SHP77 (cell line): ENCODE data around the gene SLC7A11.
A peak's percentile ranks its signal among the peaks of the same experiment; 100 is the strongest.

ENCODE experiments used
- DNase-seq, 2 experiments: peaks; one replicate each; lab custom pipeline; 2025; lab: John Stamatoyannopoulos, UW

The SLC7A11 gene

DNA sequence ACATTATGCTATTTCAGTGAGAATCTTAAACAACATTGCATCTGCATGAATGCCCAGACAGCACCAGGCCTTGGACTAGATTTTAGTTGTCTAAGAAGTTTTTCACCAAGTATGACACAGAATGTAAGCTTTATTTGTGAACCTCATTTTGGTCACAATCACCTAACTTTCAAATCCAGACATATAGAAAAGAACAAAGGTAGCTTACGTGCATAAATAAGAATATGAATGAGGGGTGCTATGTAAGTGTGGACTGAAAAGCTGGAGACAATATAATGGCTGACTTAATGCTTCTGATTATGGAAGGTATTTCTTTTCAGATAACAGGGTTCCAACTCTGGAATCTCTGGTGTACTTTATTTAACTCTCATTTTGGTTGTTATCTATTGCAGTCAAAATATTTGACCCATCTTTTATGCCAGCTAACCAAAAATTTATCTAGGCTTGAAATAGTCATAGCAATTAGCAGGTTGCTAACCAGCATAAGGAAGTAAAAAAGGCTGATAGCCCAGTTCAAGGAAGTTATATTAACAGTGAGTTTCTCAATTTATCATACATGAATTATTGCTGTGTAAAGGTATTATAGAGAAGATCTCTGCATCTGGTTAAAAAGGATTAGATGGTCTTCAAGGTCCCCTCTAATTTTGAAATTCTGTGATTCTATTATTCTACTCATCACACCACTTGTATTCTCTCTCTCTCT is 36.5 kb downstream of the SLC7A11 start:
- no peak for DNase-seq

DNA sequence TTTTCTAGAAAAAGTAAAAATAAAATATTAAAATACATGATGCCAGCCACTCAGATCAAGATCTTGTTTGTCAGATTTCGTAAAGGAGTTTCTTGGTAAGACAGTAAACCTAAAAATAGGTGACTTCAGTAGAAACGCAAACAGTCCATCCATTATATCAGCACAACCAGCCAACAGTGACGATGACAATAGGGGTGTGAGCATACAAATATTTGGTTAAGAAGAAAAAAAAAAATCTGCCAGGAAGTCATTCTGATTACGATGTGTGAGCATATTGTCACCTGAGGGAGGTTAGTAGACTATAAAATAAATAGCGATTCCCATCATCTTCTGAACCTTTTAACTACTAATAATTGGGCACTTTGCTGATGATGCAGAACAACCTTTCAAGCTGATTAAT is 37.6 kb downstream of the SLC7A11 start:
- DNase-seq = peak; percentile 40

DNA sequence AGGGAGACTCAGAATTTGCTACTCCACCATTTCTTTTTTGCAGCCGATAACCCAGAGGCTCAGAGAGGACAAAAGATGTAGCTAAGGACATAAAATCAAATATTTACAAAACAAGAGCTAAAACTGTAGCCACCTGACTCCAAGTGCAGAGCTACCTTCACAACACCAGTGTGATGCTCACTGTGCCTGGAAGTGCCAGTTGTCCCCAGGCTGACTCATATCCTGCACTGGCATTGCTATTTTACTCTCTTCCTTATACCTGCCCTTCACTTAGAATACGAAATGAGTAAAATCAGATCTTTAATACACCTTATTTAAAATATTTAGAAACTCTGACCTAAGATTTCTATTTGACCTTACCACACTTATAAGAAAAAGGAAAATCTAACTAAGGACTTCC is 39.5 kb downstream of the SLC7A11 start:
- DNase-seq = no peak

DNA sequence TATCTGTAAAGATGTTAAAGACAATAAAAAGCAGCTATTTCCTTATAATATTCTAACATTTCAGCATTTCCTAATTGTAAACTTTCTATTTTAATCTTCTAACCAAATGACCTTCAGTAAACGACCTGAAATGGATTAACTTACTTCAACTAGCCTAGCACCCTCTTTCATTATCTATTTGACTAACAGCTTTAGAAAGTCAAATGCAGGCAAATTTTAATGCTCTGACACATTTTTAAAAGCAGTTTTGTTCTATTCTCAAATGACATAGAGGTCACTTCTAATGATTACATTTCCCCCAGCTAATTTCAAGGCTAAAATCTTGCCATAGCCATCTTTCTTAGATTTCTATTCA is 41.9 kb downstream of the SLC7A11 start:
- no peak for DNase-seq

DNA sequence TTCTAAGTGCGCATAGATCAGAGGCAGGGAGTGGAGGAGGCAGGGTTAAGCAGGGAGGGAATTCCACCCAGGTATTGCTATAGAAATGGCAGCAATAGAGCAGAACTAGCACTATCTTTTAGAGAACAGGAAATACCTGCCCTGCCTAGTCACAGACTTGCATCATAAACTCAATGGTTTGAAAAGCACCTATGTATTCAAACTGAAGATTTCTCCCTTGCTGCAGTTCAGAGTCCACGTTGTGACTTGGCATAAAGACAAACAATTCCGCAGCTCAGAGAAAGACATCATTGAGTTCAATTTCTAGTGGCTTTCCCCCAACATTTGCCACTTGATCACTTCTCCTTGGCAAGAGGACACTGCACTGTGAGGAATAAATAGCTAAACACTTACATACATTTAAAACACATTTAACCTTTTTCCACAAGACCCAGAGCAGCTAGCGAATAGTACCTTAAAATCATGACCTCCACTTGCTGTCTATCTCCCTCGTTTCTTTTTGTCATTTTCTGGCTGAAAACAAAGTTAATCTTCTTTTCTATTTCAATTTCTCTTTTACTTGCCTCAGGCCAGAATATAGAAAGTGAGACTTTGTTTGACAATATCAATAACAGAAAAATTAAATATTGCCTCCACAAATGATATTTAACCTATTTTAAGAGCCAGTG is 42.4 kb downstream of the SLC7A11 start:
- DNase-seq = no peak

DNA sequence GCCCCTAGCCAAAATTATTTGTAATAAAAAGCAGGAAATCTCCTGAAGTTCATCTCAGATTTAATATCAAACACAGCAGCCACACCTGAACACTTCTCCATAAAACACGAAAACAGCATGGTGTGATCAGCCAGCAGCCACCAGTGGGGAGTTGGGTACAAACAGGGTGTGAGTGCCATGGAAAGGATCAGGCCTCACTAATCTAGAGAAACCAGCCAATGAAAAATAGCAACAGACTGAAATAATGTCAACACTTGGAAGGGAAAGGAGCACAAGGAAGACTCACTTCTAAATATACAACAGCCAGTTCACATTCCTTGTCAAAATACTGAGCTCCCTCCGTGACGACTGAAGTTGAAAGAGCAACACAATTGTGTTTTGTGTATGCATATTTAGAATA is 46.0 kb downstream of the SLC7A11 start:
- no peak for DNase-seq

DNA sequence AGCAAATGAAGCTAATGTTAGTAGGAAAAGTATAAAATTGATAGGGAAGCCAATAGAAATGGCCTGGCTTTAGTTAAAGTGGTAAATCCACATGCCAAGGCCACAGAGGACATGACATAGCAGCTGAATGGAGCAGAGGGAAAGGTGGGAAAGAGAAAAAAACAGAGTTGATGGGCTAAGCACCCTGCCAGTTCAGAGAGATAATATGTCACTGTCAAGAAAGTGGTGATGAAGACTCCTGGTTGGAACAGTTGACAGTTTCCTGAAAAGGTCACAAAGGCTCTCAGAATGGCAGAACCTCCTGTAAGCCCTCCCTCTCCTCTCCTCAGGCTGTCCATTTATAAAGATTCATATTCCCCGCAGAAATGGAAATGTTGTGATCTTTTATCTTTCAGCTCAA is 48.2 kb downstream of the SLC7A11 start:
- DNase-seq = no peak

DNA sequence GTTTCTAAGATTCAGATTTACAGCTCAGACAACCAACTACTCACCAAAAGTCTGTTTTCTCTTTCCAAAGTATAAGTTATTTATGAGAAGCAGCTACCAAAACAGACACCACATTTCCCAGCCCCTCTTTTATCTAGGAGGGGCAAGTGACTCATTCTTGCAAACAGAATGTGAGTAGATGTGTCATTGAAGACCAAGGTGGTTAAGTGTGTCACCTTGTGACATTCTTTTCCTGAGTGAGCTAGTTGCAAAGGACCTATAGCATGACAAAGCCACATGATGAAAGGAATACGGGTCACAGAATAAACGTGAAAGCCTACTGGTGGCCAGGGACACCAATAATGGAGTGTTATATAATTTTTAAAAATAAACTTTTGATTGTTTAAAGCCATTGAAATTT is 50.0 kb downstream of the SLC7A11 start:
- DNase-seq = no peak

DNA sequence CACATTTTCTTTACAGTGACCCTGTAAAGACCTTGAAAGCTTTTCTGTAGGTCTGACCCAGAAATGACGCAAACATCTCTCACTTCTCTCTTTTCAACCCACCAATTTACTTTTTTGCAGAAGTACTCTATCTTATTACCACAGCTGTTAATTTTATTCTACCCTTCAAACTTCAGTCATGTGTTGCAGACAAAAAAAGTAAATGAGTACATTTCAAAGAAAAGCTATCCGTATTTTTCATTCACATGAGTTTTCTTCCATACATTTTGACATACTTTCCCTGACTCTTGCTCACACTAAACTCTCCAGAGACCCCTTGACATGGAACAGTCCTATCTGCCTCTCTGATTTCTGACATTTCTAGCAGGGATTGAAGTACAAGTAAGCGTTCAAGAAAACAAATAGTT is 51.7 kb downstream of the SLC7A11 start:
- no peak for DNase-seq

DNA sequence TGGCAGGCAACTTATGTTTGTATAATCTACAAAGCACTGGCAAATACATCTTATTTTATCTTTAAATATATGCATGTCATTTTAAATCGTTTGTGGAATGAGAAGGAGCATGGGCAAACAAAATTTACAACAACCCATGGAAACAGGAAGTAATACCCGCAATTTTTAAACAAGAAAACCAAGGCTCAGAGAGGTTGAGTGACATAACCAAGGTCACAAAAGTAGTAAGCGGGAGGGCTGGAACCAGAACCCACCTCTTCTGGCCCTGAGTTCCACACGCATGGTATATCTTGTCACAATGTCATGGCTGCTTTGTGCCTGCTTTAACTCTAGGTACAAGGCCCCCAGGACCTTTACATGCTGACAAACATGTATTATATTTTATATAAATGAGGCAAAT is 52.9 kb downstream of the SLC7A11 start:
- DNase-seq = no peak

DNA sequence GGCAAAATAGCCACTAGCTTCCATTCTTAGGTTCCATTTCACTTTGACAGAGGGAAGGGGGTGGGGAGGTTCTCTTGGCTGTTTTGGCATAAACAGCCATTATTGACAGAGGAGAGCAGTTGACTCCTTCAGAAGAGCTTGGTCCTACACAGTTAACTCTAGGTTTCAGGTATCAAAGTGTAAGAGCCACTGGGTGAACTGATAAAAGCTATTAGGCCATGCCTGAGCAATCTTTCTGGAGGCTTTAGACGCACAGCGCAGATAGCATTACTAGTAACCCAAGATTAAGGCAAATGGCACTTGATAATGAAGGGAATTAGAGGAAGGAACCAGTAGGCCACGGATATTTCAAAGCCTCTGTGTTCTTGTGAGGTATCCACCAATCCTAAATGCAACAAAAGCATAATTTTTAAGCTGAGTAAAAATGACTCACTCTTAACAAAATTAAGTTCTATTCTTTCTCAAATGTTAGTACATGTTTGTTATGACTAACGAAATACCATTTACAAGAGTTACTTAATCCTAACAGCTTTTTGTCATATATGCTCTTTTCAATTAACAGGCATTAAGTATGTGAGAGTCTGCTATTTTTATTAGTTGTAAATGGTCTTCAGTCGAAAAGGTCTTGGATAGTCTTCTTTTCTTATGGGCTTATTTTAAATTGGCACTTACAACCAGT is 53.6 kb downstream of the SLC7A11 start:
- no peak for DNase-seq

DNA sequence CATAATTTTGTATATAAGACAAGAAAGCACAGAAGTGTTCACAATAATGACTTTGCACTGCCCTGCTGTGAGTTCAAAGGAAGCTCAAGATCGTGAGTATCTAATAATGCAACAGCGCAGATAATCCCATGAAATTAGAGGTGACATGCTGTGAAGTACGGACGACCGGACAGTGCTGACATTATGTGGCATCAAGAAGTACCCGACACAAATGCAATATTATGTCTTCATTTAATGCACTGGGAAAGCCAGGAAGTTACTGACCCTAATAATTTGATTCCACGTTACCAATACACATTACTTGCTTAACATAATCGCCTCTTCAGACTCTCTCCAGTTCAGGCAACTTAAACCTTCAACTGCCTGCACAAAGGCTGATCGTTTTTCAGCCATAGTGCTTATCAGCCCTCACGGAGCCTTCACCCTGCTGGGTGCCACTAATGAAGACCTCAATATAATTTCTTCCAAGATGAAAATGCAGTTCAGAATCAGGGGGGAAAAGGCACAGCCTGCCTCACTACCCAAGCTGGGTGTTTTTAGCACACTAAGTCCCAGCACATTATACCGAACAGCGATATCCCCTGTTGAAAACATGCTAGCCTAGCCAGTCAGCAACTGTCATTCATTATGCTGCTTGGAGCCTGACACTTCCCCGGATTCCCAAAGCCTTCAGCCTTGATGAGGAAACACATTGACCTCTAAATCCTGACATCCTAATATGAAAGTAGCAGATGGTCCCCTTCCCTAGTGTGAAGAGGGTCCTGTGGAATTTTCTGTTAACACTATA is 56.1 kb downstream of the SLC7A11 start:
- DNase-seq = no peak

DNA sequence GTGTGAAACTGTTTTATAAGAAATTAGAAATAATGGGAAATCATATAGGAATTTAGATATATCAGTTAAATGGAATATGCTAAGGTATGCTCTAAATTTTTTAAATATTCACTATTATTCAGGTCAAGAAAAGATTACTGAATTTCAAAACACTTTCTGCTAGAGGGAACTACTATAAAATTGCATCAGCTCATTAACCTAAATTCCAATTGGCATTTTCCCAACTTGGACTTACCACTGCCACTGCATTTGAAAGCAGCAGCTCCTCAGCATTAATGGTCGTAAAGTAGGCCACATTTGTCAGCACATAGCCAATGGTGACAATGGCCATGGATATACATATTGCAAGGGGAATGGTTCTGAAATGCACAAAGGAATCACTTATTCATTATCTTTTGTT is 57.3 kb downstream of the SLC7A11 start:
- DNase-seq = no peak

DNA sequence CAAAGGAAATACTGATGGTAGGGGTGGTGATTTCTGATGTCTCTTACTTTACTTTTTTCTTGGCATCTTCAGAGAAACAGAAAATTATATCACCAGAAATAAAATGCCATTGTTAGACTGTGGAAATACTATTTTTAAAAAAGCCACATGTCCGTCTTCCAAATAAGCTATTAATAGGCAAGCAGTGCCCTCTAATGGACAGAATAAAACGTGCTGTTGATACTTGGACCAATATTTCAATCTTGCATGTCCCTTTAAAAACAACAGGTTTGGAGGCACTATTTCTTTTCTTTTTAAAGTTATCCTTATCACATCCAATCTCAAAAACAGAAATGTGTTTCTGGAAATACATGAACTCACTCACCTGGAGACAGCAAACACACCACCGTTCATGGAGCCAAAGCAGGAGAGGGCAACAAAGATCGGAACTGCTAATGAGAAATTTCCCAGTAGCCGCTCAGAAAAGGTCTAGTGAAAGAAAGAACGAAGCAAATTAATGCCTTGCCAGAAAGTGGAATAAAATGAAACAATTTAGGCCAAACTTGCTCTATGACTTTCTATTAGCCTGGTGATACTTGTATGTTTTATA is 59.2 kb downstream of the SLC7A11 start:
- DNase-seq = no peak

DNA sequence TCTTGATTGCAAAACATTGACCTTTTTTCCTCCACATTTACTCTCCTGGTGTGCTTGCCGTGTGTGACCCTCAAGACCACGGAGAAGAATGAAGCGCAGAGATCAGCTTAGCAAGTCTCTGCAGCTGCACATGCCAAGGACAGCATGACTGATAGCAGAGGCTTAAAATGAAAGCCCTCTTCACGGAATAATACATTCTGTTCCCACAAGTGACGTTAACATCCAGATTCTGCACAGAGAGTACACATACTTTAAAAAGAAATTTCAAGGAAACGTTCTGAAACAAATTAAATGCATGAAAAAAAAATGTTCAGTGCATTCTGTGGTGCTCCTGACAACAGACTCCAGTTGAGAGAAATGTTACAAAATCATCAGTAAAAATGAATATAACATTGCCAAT is 60.9 kb downstream of the SLC7A11 start:
- DNase-seq = no peak

DNA sequence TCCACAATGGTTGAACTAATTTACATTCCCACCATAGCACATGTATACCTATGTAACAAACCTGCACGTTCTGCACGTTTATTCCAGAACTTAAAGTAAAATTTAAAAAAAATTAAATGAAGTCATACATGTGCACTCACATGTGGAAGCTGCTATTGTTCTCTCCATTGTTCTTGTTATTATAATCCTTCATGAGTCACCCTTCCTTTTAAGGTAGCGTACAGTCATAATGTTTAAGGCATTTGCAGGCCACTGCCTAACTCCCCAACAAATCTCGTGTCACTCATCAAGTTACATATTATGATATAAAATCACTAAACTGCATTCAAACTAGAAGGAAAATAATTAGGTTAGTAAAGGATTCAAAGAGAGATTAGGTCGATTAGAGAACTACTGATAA is 63.6 kb downstream of the SLC7A11 start:
- no peak for DNase-seq

DNA sequence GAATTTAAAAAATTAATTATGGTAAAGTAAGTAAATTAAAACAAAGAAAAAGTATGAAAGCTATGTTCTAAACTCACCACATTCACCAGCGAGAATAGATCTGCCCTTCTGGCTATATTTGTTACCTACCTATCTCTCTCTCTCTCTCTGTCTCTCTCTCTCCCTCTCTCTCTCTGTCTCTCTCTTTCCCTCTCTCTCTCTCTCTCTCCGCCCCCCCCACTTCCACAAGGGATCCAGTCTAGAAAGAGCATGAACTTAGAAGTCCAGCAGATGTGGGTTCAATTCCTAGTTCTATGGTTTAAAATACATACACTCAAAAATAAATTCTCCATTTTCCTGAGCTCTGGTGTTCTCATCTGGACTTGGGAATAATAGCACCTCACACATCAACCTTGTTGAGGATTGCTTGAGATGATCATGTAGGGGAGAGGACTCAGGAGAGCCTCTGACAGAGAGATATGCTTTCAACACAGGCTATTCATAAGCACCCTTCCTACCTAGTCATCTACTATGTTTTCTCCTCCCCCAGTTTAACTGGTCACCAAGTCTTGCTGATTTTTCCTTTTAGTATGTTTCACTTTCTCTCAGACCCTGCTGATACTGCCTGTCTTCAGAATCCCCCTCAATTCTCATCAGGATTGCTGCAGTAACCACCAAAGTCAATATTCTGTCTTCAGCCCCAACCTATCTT is 64.7 kb downstream of the SLC7A11 start:
- no peak for DNase-seq

DNA sequence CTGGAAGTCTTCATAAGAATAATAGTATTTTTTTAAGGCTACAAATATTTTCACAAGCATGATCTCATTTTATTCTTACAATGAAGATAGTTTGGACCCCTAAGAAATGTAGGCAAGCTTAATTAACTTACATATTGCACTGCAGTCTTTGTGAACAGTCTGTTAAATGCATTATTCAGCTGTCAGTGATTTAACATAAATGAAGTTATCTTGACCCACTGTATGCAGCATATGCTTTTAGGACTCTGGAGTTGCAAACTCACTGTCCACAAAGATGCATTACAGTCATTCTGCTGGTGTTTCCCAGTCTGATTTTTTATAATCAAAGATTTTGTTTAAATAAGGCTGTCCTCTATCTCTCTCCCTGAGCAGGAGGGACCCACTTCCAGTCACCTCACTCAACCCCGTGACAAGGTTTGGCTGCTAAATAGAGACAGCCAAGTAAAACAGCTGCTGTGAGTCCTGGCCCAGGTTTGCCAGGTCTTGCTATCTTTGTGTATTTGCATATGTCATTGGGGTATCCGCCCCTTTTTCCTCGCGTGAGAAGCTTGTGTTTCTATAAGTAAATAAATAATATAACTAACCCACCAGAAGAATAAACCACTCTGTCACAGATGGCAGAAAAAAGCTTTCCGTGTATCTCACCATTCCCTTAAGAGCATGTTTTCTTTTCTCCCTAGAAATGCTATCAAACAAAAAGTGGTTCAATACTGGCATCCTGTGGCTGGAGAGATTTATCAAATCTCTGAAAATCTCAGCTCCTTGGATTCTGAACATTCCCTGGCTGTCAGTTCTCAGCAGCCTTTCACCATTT is 67.0 kb downstream of the SLC7A11 start:
- no peak for DNase-seq

DNA sequence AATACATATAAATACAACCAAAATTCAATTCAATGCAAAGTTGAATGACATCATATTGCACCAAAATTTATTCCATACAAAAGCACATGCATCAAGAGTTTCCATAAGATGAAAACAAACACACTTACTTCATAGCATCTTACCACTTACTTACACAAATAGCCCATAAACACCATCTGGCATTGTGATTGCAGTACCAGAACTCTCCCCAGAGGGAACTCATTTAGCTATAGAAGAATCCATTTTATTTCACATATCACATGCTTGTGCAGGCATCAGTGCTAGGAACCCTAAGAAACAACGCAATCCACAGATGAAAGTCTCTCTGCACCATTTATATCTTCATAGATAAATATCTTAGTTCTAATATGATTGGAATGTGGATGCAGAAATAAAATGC is 77.9 kb downstream of the SLC7A11 start:
- DNase-seq = no peak

DNA sequence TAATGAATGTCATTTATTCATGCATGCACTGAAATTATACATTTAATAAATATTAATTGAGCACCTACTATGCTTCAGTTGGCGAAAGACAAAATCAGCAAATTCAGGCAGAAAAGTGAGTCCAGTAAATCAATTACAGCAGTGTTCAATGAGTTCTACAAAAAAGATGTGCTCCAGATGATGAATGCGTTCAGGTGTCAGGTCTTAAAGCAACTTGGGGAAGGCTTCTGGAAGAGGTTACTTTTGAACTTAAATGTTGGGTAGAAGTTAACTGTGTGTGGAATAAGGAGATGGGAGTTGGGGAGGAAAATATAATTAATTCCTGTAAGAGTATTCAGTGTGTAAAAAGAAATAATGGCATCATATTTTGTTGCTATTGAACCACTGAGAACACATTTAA is 79.0 kb downstream of the SLC7A11 start:
- DNase-seq = no peak

DNA sequence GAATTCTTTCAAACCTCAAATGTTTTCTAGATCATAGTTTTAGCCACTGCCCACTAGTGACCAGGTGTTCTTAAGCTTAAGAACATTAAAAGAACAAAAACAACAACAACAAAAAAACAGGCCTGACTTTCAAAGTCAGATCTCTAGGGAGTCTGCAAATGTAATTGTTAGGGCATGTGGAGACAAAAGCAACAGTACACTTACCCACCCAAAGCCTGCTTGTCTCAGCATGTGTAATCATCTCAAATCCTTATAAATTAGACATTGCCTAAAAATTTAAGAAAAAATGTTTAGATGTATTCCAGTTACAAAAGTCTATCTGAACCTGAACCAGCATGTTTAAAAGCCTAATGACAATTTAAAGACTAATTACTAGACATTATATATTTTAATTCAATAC is 79.9 kb downstream of the SLC7A11 start:
- no peak for DNase-seq
